Stimulated activated CD8-positive, alpha-beta memory T cell treated with anti-CD3 and anti-CD28 coated beads, Interleukin-7, amount 100 ng/mL, for 4 hours (primary cell): ENCODE measurements around the gene SUPT4H1.
"Not testable (repeated sequence)": the region's sequence is repeated elsewhere in the genome, so short reads cannot be mapped to it uniquely, and the experiment has no call there.

Experiments
- DNase-seq, 2 donors: peaks; one replicate each; pipeline ENCODE4 v3.0.0-alpha.2; 2020; ENCODE audit warnings: low read depth in 2 of 2

The SUPT4H1 gene

DNA sequence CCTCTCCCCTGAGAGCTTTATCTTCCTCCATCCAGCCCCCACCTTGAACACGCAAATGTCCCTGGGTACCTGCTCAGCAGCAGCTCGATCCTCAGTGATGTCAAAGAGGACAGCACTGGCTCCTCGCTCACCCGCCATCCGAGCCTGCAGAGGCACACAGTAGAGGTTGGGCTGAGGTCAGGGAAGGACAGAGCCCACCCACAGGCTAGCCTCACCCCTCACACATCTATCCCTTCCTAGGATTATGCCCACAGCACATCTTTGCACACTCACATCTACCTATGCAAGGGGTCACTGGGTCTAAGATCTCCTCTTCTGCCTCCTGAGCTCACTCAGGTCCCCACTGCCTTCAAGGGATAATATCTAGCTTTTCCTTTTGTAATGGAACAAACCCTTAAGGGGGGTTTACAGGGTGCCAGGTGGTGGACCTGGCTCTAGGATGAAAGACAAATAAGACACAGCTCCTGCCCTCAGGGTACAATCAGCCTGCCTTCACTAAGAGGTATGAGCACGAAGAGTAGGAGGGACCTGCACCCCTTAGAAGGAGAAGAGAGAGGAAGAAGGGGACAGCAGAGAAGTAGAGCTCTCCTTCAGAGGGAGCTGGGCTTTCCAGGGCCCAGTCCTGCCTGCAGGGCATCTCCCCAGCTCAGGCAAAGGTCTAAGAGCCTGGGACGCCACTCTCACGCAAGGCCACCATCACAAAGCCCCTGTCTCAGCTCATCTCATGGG lies 11.6 kb upstream of the SUPT4H1 start:
- no peak for DNase-seq

GRCh38 chr17:58362368-58363014 lies 10.5 kb upstream of the SUPT4H1 start:
- DNase-seq: no peak

- no peak for DNase-seq
Observed at GRCh38 chr17:58360296-58361063, 8.5 kb upstream of the SUPT4H1 start.

DNA sequence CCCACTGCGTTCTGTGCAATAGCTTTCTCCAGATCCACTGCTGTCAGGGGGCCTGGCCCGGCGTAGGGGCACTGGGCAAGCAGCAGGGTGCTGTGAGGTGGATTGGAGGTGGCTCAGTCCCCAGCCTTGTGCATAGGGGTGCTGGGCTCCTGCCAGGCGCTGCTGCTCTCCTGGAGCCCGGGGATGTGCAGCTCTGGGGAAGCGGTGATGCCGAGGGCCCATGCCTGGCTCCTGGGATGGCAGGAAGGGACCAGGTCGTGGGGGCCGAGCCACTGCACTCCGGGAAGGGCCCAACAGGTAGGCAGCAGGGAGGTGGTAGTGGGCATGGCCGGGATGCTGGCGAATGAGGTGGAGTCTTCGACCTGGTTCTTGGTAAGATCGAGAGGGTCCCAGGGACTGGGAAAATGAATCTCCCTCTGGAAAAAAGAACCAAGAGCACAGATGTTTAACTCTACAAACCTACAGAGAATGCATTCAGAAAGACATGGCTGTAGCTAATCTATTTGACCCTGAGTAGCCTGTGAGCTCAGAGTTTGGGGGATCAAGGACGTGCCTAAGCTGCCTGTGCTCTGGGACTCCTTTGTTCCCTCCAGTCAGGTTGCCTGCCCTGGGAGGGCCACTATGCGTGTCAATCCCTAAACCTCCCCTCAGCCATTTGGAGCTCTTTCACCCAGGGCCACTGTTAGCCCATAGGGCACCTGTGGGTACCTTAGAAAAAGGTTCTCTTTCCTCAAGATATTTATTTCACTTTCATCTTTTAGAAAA lies 6.6 kb upstream of the SUPT4H1 start:
- DNase-seq: no peak

GRCh38 chr17:58357312-58358297 lies 5.6 kb upstream of the SUPT4H1 start:
- DNase-seq: no peak

- DNase-seq: no peak
Observed at GRCh38 chr17:58356231-58356630, 4.2 kb upstream of the SUPT4H1 start.

DNA sequence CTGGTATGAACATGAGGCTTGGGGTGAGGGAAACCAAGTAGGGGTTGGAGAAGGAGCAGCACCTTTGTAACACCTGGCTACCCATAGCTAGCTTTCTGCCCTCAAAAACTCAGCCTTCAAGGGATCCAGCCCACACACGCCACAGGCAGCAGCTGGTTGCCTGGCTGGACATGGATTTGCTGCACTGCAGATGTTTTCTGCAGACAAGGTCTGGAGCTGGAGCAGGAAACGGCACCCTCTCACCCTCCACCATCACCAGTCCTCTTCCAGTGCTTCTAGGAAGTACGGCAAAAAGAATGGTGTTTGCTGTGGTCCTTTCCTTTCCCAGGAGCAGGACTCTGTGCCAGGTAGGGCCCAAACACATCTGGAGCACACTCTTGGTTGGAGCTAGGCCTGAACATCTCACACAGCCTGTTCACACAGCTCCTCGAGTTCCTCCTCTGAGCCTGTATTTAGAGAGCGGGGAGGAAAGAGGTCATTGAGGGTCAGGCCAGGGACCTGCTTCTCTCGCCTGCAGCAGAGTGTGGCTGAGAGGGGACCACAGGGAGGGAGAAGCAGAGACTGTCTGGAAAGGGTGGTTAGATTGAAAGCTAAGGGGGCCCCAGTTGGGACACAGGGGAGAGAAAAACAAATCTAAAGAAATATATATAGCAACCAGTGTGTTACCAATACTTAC lies 2.7 kb upstream of the SUPT4H1 start:
- no peak for DNase-seq

DNA sequence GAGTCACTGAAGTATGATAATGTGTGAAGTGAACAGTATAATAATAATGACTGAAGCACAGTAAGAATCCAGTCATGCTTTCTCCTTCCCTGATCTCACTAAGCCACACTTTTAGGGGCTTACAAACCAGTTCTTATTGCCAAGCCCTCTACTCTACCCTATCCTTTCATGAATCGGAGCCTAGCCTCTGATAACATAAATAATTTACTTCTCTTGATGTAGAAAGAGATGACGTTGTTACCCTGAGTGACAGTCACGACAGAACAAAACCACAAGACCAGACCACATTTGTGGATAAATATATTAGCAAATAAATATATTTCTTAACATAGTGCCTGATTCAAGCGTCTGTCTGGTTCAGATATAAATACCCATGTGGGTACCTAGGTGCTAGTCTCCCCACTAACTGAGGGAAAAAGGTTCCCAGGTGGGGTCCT lies 1.4 kb upstream of the SUPT4H1 start:
- DNase-seq: no peak

- peak in 1 of 2 donors; percentile 15 for DNase-seq
Observed at GRCh38 chr17:58352596-58353388, 791 bp upstream of the SUPT4H1 start.

GRCh38 chr17:58351182-58351581 lies 819 bp downstream of the SUPT4H1 start:
- no peak for DNase-seq

DNA sequence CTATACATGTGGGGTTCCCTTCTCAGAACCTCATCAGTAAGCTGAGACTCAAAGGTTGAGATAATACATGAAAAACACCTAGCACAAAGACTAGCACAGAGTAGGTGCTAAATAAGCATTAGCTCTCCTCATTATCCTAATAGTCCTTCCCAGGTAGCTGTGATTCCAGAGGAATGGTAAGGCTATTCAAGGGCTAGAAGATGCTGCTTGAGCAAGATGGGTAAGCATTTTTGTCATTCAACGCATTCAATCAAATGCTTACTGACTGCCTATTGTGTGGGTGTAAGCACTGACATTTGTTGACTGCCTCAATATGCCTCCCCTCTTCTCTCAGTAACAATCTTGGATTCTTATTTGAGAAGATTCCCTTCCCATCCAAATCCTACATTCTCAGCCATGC lies 4.0 kb downstream of the SUPT4H1 start:
- no peak for DNase-seq

- no peak for DNase-seq
Observed at GRCh38 chr17:58345500-58345899, 6.5 kb downstream of the SUPT4H1 start.

GRCh38 chr17:58344791-58345157 lies 7.2 kb downstream of the SUPT4H1 start:
- peak in 1 of 2 donors; percentile 57 for DNase-seq

DNA sequence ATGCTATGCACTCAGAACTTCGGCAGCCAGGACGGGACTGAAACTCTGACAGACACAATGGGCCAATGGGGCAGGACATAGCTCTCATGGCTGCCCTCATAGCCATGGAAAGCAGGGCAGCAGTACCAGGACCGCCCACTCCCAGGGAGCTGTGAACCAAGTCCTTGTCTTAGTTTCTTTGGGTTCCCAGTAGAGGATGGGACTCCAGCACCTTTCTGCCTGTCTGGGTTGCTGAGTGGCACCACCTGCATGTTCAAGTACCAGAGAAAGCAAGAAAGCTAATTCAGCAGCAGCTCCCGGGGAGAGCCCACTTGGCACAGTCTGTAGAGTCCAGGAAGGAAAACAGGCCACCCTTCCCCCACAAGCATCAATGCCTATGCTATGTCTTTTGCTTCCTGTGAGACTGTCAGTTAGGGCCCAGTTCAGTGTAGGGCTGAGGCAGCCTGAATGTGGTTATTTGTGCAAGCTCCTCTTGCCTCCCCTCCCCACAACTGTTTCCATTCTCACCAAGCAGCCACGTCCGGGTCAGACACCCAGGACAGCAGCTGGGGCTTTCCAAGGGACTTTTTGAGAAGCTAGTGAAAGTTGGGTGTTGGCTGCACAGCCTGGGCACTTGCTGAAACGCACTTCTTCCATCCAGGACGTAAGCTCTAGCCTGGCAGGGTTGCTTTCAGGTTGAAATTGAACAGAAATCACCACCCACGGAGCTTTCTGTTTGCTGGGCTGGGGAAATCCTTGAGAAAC lies 7.8 kb downstream of the SUPT4H1 start:
- peak; percentile 86 to 93 for DNase-seq

GRCh38 chr17:58343131-58343530 lies 8.9 kb downstream of the SUPT4H1 start:
- no peak for DNase-seq

- no peak for DNase-seq
Observed at GRCh38 chr17:58341861-58342475, 10.0 kb downstream of the SUPT4H1 start.

- not testable (repeated sequence) for DNase-seq
Observed at GRCh38 chr17:58341136-58341860, 10.7 kb downstream of the SUPT4H1 start.
